ENCODE results near the gene SOS1. TPM values are rescaled to one million over a fixed set of nuclear protein-coding genes. Genes with fewer than 3 reads are reported as not detected.

The SOS1 gene
- total RNA-seq, 1 donor from 2014 or later, result 39.0 TPM

- Mint-ChIP-seq H3K27me3 (ENCODE audit: unreplicated experiment) (no peaks in the 10 kb centered on the region), H3K4me3 (ENCODE audit: unreplicated experiment) (no peak overlapping the region)
Measured at GRCh38 chr2:38971377-38971776, 149.5 kb downstream of the SOS1 start.

GRCh38 chr2:38968021-38968420 is 152.8 kb downstream of the SOS1 start:
- no peak for DNase-seq
- H3K27me3 Mint-ChIP-seq (ENCODE audit: unreplicated experiment), result no peaks in the 10 kb centered on the region
- H3K4me1 Mint-ChIP-seq (ENCODE audit: low read depth, unreplicated experiment), result no peaks in the 10 kb centered on the region
- no peak for TF ChIP-seq CTCF (IDR thresholded peaks at IDR 0.05; ENCODE audit: partially characterized antibody, unreplicated experiment)
- H3K36me3 Mint-ChIP-seq (ENCODE audit: unreplicated experiment), result peaks cover 5% of the 10 kb centered on the region
- H3K9me3 Mint-ChIP-seq (ENCODE audit: unreplicated experiment), result no peaks in the 10 kb centered on the region
- H3K27ac Mint-ChIP-seq (ENCODE audit: unreplicated experiment), result no peak overlapping the region
- no peak overlapping the region for H3K4me3 Mint-ChIP-seq (ENCODE audit: unreplicated experiment)

More at GRCh38 chr2:38971377-38971776, 149.5 kb downstream of the SOS1 start:
- H3K4me1 Mint-ChIP-seq (ENCODE audit: low read depth, unreplicated experiment), result no peaks in the 10 kb centered on the region
- no peak for TF ChIP-seq CTCF (IDR thresholded peaks at IDR 0.05; ENCODE audit: partially characterized antibody, unreplicated experiment)
- H3K27ac Mint-ChIP-seq (ENCODE audit: unreplicated experiment), result no peak overlapping the region
- no peaks in the 10 kb centered on the region for H3K9me3 Mint-ChIP-seq (ENCODE audit: unreplicated experiment)
- no peak for DNase-seq
- H3K36me3 Mint-ChIP-seq (ENCODE audit: unreplicated experiment), result no peaks in the 10 kb centered on the region

GRCh38 chr2:38966678-38967077 is 154.2 kb downstream of the SOS1 start:
- no peaks in the 10 kb centered on the region for H3K27me3 Mint-ChIP-seq (ENCODE audit: unreplicated experiment)
- no peak for DNase-seq
- H3K36me3 Mint-ChIP-seq (ENCODE audit: unreplicated experiment), result peaks cover 5% of the 10 kb centered on the region
- H3K9me3 Mint-ChIP-seq (ENCODE audit: unreplicated experiment), result no peaks in the 10 kb centered on the region
- no peaks in the 10 kb centered on the region for H3K4me1 Mint-ChIP-seq (ENCODE audit: low read depth, unreplicated experiment)
- H3K27ac Mint-ChIP-seq (ENCODE audit: unreplicated experiment), result no peak overlapping the region
- TF ChIP-seq CTCF (IDR thresholded peaks at IDR 0.05; ENCODE audit: partially characterized antibody, unreplicated experiment), result no peak
- H3K4me3 Mint-ChIP-seq (ENCODE audit: unreplicated experiment), result no peak overlapping the region

- no peak for TF ChIP-seq CTCF (IDR thresholded peaks at IDR 0.05; ENCODE audit: partially characterized antibody, unreplicated experiment)
- H3K27ac Mint-ChIP-seq (ENCODE audit: unreplicated experiment), result no peak overlapping the region
- DNase-seq, result no peak
- H3K4me1 Mint-ChIP-seq (ENCODE audit: low read depth, unreplicated experiment), result no peaks in the 10 kb centered on the region
- H3K36me3 Mint-ChIP-seq (ENCODE audit: unreplicated experiment), result peaks cover 5% of the 10 kb centered on the region
- H3K27me3 Mint-ChIP-seq (ENCODE audit: unreplicated experiment), result no peaks in the 10 kb centered on the region
- no peaks in the 10 kb centered on the region for H3K9me3 Mint-ChIP-seq (ENCODE audit: unreplicated experiment)
- no peak overlapping the region for H3K4me3 Mint-ChIP-seq (ENCODE audit: unreplicated experiment)
Measured at GRCh38 chr2:38966006-38966405, 154.8 kb downstream of the SOS1 start.

- DNase-seq, result peak; percentile 58
- H3K4me1 Mint-ChIP-seq (ENCODE audit: low read depth, unreplicated experiment), result peaks cover 2% of the 10 kb centered on the region
- H3K27me3 Mint-ChIP-seq (ENCODE audit: unreplicated experiment), result no peaks in the 10 kb centered on the region
- no peak for TF ChIP-seq CTCF (IDR thresholded peaks at IDR 0.05; ENCODE audit: partially characterized antibody, unreplicated experiment)
- H3K27ac Mint-ChIP-seq (ENCODE audit: unreplicated experiment), result no peak overlapping the region
- H3K4me3 Mint-ChIP-seq (ENCODE audit: unreplicated experiment), result peak overlapping the region; percentile 61
- H3K36me3 Mint-ChIP-seq (ENCODE audit: unreplicated experiment), result peaks cover 10% of the 10 kb centered on the region
- H3K9me3 Mint-ChIP-seq (ENCODE audit: unreplicated experiment), result peaks cover 2% of the 10 kb centered on the region
Measured at GRCh38 chr2:38960609-38961320, 160.1 kb downstream of the SOS1 start.

Measured in glutamatergic neuron (in vitro differentiated cells).